Body of pancreas (tissue), 4 donors: ENCODE data around the gene OGFOD2. TPM values are rescaled to one million over a fixed set of nuclear protein-coding genes. Genes with fewer than 3 reads are reported as not detected.

ENCODE experiments used
- ATAC-seq: fragments of 150-250 bp; one replicate; pipeline ENCODE4 v1.9.1; 2016
- DNase-seq, 4 donors: peaks; one replicate each; pipeline ENCODE4 v3.0.0-alpha.2; 2019
- H3K27ac ChIP-seq, 4 donors: fragments of 200-600 bp; sonication (generic); 1 replicate in 3 of 4; 2 replicates in 1 of 4; pipeline versions ENCODE4 v1.5.1 to v1.6.1; 2016 to 2019; ENCODE audit warnings: mild to moderate bottlenecking in 1 of 4, mixed read lengths in 1 of 4, moderate library complexity in 1 of 4
- H3K27me3 ChIP-seq, 2 donors: fragments of 200-600 bp; sonication (generic); one replicate each; pipeline ENCODE4 v1.6.0; 2016; ENCODE audit warnings: mild to moderate bottlenecking in 1 of 2
- H3K36me3 ChIP-seq, 2 donors: fragments of 200-600 bp; sonication (generic); replicated peaks in 1 of 2; 2 replicates each; pipeline ENCODE4 v1.5.1; 2016; ENCODE audit warnings: low read depth in 2 of 2; ENCODE audit not compliant: insufficient read depth in 1 of 2
- H3K4me1 ChIP-seq: fragments of 200-600 bp; sonication (generic); one replicate; pipeline ENCODE4 v1.6.0; 2016
- H3K4me3 ChIP-seq, 2 donors: fragments of 200-600 bp; sonication (generic); 1 replicate in 1 of 2; 2 replicates in 1 of 2; pipeline ENCODE4 v1.5.1; 2016 to 2019
- H3K9me3 ChIP-seq, 3 donors: fragments of 200-600 bp; sonication (generic); 1 replicate in 2 of 3; 2 replicates in 1 of 3; pipeline ENCODE4 v1.5.1; 2016
- CTCF ChIP-seq, 7 experiments: fragments of 450-650 bp in 4 of 7; fragments of 200-600 bp in 3 of 7; sonication (generic) in 3 of 7; IDR thresholded peaks; one replicate each; pipeline ENCODE4 v1.5.1; 2016 to 2019; ENCODE audit warnings: antibody characterized with exemption in 7 of 7
- POLR2A ChIP-seq, 3 donors: fragments of 450-650 bp; IDR thresholded peaks; one replicate each; pipeline ENCODE4 v1.6.1; 2016; ENCODE audit warnings: antibody characterized with exemption in 3 of 3, mild to moderate bottlenecking in 2 of 3
- WGBS, 2 donors: methylation state at CpG; one replicate each; pipeline ENCODE4 v1.1.5; 2017; 5-methylcytosine and 5-hydroxymethylcytosine counted together
- intact Hi-C: fragments of 100-400 bp; cut with DNase I; formaldehyde crosslinking; loops from one replicate; pipeline ENCODE4 v1.15.1; 2023
- total RNA-seq, 2 donors: library from RNA; depleted of rRNA; stranded (reverse); fragments of >200 nt; gene quantifications; one replicate each; pipeline ENCODE4 v1.1.0, GENCODE V29; 2016

Gene OGFOD2
- total RNA-seq, 2 donors from 2014 or later: 8.6 to 25.4 TPM

DNA sequence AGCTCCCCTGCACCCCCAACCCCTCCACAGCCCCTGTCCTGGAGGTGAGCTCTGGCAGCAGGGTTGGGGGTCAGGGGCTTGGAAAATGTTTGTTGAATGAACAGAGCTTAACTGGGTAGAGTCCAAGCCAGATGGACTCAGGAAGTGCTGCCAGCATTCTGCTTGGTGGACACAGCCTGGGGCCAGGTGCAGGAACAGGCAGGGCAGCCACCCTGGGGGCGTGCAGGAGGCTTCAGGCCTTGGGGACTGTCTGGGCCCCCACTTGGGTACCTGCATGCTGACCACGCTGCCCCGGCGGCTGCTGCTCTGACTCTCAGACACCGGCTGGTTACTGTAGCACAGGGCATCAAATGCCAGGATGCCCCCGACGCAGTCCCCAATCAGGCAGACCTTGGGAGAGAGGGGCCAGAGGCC is 21.2 kb downstream of the OGFOD2 start:
- Histone ChIP-seq H3K4me3 (no peak overlapping the region), H3K9me3 (no peaks in the 10 kb centered on the region), H3K36me3 (no peaks in the 10 kb centered on the region), H3K4me1 (no peaks in the 10 kb centered on the region), H3K27ac (no peak overlapping the region), H3K27me3 (no peaks in the 10 kb centered on the region)
- intact Hi-C loops: no loop called here
- no peak for ATAC-seq
- TF ChIP-seq POLR2A (IDR thresholded peaks at IDR 0.05) (no peak), CTCF (IDR thresholded peaks at IDR 0.05) (no peak)
- WGBS, 2 donors: 99% methylated on average over 7 of the region's 7 CpGs; no CpG with 5 or more reads in 1 of the 2 donors
- DNase-seq: no peak

DNA sequence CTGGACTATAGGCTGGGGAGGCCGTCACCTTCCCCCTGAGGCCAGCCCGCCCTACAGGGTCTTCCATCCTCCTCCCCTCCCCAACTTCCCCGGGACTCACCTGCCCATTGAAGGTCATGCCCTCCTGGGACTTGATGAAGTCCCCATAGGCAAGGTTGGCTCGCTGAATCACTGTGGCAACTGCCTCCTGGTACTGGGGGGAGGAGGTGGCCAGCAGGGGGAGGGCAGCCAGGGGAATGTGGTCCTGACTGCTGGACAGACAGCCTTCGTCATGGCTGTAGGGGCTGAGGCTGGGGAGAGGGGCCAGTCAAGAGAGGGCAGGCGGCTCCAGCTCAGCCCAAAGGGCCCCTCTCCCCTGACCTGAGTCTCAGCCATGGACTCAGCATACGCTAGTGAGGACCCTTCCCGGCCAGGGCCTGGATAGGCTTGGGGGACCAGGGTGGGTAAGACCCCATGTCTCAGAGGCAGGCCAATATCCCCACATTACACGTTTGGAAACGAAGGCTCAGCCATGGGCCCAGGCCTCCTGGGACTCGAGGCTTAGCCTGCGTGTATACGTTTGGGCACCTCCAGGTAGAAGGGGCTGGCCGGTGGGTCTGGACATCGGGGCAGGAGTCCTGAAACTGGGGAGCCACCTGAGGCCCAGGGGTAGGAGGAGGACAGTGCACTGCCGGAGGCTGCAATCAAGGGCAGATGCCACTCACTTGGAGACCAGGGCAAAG is 21.7 kb downstream of the OGFOD2 start:
- Histone ChIP-seq H3K4me3 (no peak overlapping the region), H3K27ac (no peak overlapping the region), H3K27me3 (no peaks in the 10 kb centered on the region), H3K9me3 (no peaks in the 10 kb centered on the region), H3K36me3 (no peaks in the 10 kb centered on the region), H3K4me1 (no peaks in the 10 kb centered on the region)
- 87 to 91% methylated on average over 16 of the region's 16 CpGs for WGBS, 2 donors
- intact Hi-C loops: no loop called here
- TF ChIP-seq CTCF (IDR thresholded peaks at IDR 0.05): no peak
- no peak for TF ChIP-seq POLR2A (IDR thresholded peaks at IDR 0.05)
- no peak for ATAC-seq
- no peak for DNase-seq

GRCh38 chr12:122997343-122998250 is 22.6 kb downstream of the OGFOD2 start:
- Histone ChIP-seq H3K27me3 (no peaks in the 10 kb centered on the region), H3K4me3 (no peak overlapping the region), H3K27ac (no peak overlapping the region), H3K36me3 (no peaks in the 10 kb centered on the region), H3K4me1 (no peaks in the 10 kb centered on the region), H3K9me3 (no peaks in the 10 kb centered on the region)
- ATAC-seq: no peak
- intact Hi-C loops: no loop called here
- 90 to 95% methylated on average over 18 to 25 of the region's 25 CpGs for WGBS, 2 donors
- no peak for TF ChIP-seq CTCF (IDR thresholded peaks at IDR 0.05)
- TF ChIP-seq POLR2A (IDR thresholded peaks at IDR 0.05): no peak
- DNase-seq: no peak

GRCh38 chr12:122998316-122998715 is 23.3 kb downstream of the OGFOD2 start:
- 80 to 91% methylated on average over 1 to 4 of the region's 4 CpGs for WGBS, 2 donors
- H3K27me3 ChIP-seq: no peaks in the 10 kb centered on the region
- no peak overlapping the region for H3K4me3 ChIP-seq
- H3K27ac ChIP-seq: no peak overlapping the region
- no peak for DNase-seq
- no peak for TF ChIP-seq POLR2A (IDR thresholded peaks at IDR 0.05)
- TF ChIP-seq CTCF (IDR thresholded peaks at IDR 0.05): no peak
- H3K9me3 ChIP-seq: no peaks in the 10 kb centered on the region
- H3K36me3 ChIP-seq: no peaks in the 10 kb centered on the region
- no peaks in the 10 kb centered on the region for H3K4me1 ChIP-seq
- ATAC-seq: no peak
- intact Hi-C loops: no loop called here
